ENCODE results near the gene MAX. TPM values are rescaled to one million over a fixed set of nuclear protein-coding genes. Genes with fewer than 3 reads are reported as not detected.
"Not testable (repeated sequence)": the region's sequence is repeated elsewhere in the genome, so short reads cannot be mapped to it uniquely, and the experiment has no call there.

MAX gene
- total and polyA plus RNA-seq, 9 of the 15 experiments (the other 6 are each of a cell fraction or from before 2014, with no cell fraction given), result 15.4 to 96.5 (median 51.6) TPM

DNA sequence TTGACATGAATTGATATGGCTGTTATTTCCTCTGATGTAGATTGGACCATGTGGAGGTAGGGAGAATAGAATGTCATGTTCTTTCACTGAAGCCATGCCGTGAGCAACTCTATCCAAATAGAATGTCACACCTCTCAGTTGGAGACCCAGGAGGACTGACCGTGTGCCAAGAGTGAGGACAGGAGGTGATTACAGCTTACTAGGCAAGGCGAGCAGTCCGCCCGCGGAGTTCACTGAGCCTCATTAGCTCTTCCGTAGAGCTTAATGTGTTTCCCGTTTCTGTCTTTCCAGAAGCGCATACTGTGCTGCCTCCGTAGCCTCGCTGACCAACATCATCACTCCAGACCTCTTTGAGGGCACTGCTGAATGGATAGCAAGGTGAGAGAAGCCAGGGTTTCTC lies 70.0 kb downstream of the MAX start (continued):
- no peak for TF ChIP-seq MIER1 (IDR thresholded peaks at IDR 0.05; ENCODE audit: low read depth)
- TF ChIP-seq ZNF778 (CRISPR knock-in tag; IDR thresholded peaks at IDR 0.05), result no peak
- no peak for TF ChIP-seq ASH1L (IDR thresholded peaks at IDR 0.05; ENCODE audit: borderline replicate concordance, low read depth, partially characterized antibody)
- TF ChIP-seq C11orf30 (IDR thresholded peaks at IDR 0.05; ENCODE audit: low read depth), result no peak
- TF ChIP-seq, protein P1, sequence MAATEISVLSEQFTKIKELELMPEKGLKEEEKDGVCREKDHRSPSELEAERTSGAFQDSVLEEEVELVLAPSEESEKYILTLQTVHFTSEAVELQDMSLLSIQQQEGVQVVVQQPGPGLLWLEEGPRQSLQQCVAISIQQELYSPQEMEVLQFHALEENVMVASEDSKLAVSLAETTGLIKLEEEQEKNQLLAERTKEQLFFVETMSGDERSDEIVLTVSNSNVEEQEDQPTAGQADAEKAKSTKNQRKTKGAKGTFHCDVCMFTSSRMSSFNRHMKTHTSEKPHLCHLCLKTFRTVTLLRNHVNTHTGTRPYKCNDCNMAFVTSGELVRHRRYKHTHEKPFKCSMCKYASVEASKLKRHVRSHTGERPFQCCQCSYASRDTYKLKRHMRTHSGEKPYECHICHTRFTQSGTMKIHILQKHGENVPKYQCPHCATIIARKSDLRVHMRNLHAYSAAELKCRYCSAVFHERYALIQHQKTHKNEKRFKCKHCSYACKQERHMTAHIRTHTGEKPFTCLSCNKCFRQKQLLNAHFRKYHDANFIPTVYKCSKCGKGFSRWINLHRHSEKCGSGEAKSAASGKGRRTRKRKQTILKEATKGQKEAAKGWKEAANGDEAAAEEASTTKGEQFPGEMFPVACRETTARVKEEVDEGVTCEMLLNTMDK (IDR thresholded peaks at IDR 0.05; ENCODE audit: borderline replicate concordance, insufficient read depth, low read depth, low read length, poor library complexity, severe bottlenecking), result no peak
- TF ChIP-seq MECOM (CRISPR knock-in tag; IDR thresholded peaks at IDR 0.05), result no peak
- no peak for TF ChIP-seq PPARD (CRISPR knock-in tag; IDR thresholded peaks at IDR 0.05)
- no peak for TF ChIP-seq FOXM1 (IDR thresholded peaks at IDR 0.05; ENCODE audit: low read depth)
- TF ChIP-seq FOXM1 (CRISPR knock-in tag; IDR thresholded peaks at IDR 0.05; ENCODE audit: low read depth), result no peak
- TF ChIP-seq KDM5B (IDR thresholded peaks at IDR 0.05; ENCODE audit: insufficient replicate concordance, low read depth, low read length), result no peak

DNA sequence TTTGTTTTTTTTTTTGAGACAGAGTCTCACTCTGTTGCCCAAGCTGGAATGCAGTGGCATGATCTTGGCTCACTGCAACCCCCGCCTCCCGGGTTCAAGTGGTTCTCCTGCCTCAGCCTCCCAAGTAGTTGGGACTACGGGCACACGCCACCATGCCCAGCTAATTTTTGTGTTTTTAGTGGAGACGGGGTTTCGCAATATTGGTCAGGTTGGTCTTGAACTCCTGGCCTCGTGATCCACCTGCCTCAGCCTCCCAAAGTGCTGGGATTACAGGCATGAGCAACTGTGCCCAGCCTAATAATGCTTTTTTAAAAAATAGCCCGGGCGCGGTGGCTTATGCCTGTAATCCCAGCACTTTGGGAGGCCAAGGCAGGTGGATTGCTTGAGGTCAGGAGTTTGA lies 71.0 kb downstream of the MAX start:
- H3K27ac ChIP-seq (ENCODE audit: extremely low read depth, low read depth, low read length); ATAC-seq; FAIRE-seq; H3K9me1 ChIP-seq (ENCODE audit: control insufficient read depth, insufficient read depth, low read length); H3K4me1 ChIP-seq (replicated peaks in 1 of 2; ENCODE audit: control insufficient read depth in 2 of 2, insufficient read depth in 2 of 2, low read length in 2 of 2); CTCF ChIA-PET (ENCODE audit: low intra/inter-chr PET ratio); H3K4me3 ChIP-seq; intact Hi-C loops (cut with micrococcal nuclease); H4K20me1 ChIP-seq (replicated peaks; ENCODE audit: control insufficient read depth, insufficient read depth, low read length); POLR2A ChIA-PET; H2AFZ ChIP-seq (ENCODE audit: low read depth, low read length); H3K9me3 ChIP-seq (replicated peaks; ENCODE audit: control insufficient read depth, insufficient read depth, low read depth, low read length); H3K27me3 ChIP-seq (ENCODE audit: control insufficient read depth in 2 of 2, insufficient read depth in 2 of 2, low read length in 2 of 2); DNase-seq (ENCODE audit: extremely low read depth in 1 of 4, low spot score in 3 of 4); H3K79me2 ChIP-seq (ENCODE audit: control insufficient read depth, insufficient read depth, low read length); H3K4me2 ChIP-seq (ENCODE audit: insufficient read depth, low read length); BruUV-seq (replicated peaks); H3K9ac ChIP-seq (ENCODE audit: insufficient read depth in 1 of 2, low read depth in 2 of 2, low read length in 2 of 2); in situ Hi-C loops (cut with MboI): not testable (repeated sequence)
- H3K36me3 ChIP-seq (ENCODE audit: control insufficient read depth, insufficient read depth, low read length), result peaks cover 41% of the 10 kb centered on the region; the same call in 2 of the 3 replicates
- WGBS (ENCODE audit: insufficient coverage, low coverage, missing lambda C conversion rate), result 97% methylated on average over 7 of the region's 10 CpGs
- peak; percentile 43; the same call in 1 of the 2 replicates for TF ChIP-seq CEBPB (tag; IDR thresholded peaks at IDR 0.05)

Measured in K562 (cell line).